ENCODE measurements around the gene ARHGAP21.

ARHGAP21 gene

DNA sequence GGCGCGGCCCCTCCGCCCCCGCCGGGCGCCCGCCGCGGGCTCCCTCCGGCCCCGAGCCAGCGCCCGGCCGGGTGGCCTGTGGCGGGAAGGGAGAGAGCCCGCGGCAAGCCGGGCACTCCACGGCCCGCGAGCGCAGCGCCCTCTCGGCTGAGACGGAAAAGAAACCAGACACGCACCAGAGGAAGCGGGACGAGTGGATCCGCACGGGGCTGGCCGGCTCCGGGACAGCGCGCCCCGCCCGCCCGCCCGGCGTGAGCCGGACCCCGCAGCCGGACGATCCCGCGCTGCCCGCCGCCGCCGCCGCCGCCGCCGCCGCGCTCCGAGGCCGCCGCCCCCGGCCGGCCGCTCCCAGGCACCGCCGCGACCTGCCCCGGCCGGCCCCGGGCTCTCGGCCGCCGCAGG lies 300 bp downstream of the ARHGAP21 start:
- H2BK5ac ChIP-seq (ENCODE audit: low read depth, low read length, poor library complexity), result peak overlapping the region; percentile 96
- H3K9ac ChIP-seq (ENCODE audit: low read length), result peak overlapping the region; percentile 93
- H3K4me3 ChIP-seq (ENCODE audit: low read depth, low read length), result peak overlapping the region; percentile 82
- H2AFZ ChIP-seq (ENCODE audit: insufficient read depth, low read length, poor library complexity), result peak overlapping the region; percentile 86
- H2BK120ac ChIP-seq (ENCODE audit: insufficient read depth, low read length, poor library complexity), result peak overlapping the region; percentile 85
- peak in 1 of 2 donors; percentile 59 for DNase-seq
- no peaks in the 10 kb centered on the region for H3K9me3 ChIP-seq (ENCODE audit: insufficient read depth, low read depth, low read length)
- peaks cover 25% of the 10 kb centered on the region for H3K79me2 ChIP-seq (ENCODE audit: control insufficient read depth, insufficient read depth, low read length, poor library complexity)
- H3K4me2 ChIP-seq (ENCODE audit: low read length), result peak overlapping the region; percentile 90
- H3K4ac ChIP-seq (ENCODE audit: low read depth, low read length), result peak overlapping the region; percentile 38
- H3K27me3 ChIP-seq (ENCODE audit: insufficient read depth, low read length), result no peaks in the 10 kb centered on the region
- WGBS (ENCODE audit: extremely low coverage, insufficient coverage, insufficient read length), result no CpG with 5 or more reads among the region's 70 CpGs
- H3K14ac ChIP-seq (ENCODE audit: low read length), result peak overlapping the region; percentile 95
- H3K36me3 ChIP-seq (ENCODE audit: control insufficient read depth in 1 of 2, insufficient read depth in 2 of 2, low read length in 2 of 2), result peaks cover 3 to 5% of the 10 kb centered on the region in 2 experiments
- peak overlapping the region; percentile 98 for H3K18ac ChIP-seq (ENCODE audit: low read length)
- peak overlapping the region; percentile 96 for H4K91ac ChIP-seq (ENCODE audit: low read depth, low read length)
- H3K4me1 ChIP-seq (ENCODE audit: control insufficient read depth in 1 of 2, insufficient read depth in 2 of 2, low read length in 2 of 2), result peaks cover 10 to 14% of the 10 kb centered on the region in 2 experiments
- H4K8ac ChIP-seq (ENCODE audit: low read depth, low read length), result peak overlapping the region; percentile 82
- peak overlapping the region; percentile 91 for H2AK5ac ChIP-seq (ENCODE audit: low read length)
- H3K23ac ChIP-seq (ENCODE audit: low read length), result no peak overlapping the region
- H2BK12ac ChIP-seq (ENCODE audit: low read length), result no peak overlapping the region
- peaks cover 24% of the 10 kb centered on the region for H3K79me1 ChIP-seq (ENCODE audit: low read length)
- peak overlapping the region; percentile 82 for H3K27ac ChIP-seq (ENCODE audit: low read depth, low read length)
- H4K12ac ChIP-seq (ENCODE audit: low read depth, low read length), result peak overlapping the region; percentile 72

DNA sequence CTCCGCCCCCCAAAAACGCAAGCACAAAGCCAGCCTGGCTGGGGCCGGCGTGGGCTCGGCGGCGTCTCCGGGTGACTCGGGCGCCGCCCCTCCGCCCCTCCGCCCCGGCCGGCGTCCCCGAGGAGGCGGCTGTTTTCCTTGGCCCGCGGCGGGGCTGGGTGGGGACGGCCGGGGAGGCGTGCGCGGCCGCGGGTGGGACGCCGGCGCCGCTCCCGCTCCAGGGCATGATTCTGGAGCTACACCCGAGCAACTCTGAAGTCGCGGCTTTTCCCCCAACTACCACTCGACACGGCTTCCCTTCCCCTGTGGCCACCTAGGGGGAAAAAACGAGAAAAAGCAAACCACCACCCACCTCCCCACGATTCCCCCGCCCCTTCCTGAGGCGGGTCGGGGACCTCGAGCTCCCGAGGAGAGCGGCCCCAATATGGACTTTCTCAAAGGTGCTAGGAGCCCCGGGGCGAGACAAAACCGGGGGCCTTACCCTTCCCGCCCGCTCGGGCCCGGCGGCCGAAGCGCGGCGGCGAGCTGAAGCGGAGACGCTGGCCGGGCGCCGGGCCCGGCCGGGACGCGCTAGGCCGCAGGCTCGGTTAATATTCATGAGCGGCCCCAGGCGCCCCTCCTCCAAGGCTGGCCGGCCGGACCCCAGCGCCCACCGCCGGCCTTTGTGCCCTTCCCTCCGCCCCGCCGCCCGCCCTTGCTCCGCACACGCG lies 856 bp downstream of the ARHGAP21 start:
- peak overlapping the region; percentile 72 for H4K12ac ChIP-seq (ENCODE audit: low read depth, low read length)
- peak overlapping the region; percentile 92 for H3K9ac ChIP-seq (ENCODE audit: low read length)
- H4K91ac ChIP-seq (ENCODE audit: low read depth, low read length), result peak overlapping the region; percentile 96
- H2BK5ac ChIP-seq (ENCODE audit: low read depth, low read length, poor library complexity), result peak overlapping the region; percentile 96
- DNase-seq, result peak; percentile 32 to 54
- H2AK5ac ChIP-seq (ENCODE audit: low read length), result peak overlapping the region; percentile 45
- H3K4me2 ChIP-seq (ENCODE audit: low read length), result peak overlapping the region; percentile 82
- peak overlapping the region; percentile 94 for H2BK120ac ChIP-seq (ENCODE audit: insufficient read depth, low read length, poor library complexity)
- peak overlapping the region; percentile 93 for H3K4ac ChIP-seq (ENCODE audit: low read depth, low read length)
- peak overlapping the region; percentile 82 for H3K27ac ChIP-seq (ENCODE audit: low read depth, low read length)
- peak overlapping the region; percentile 66 for H2AFZ ChIP-seq (ENCODE audit: insufficient read depth, low read length, poor library complexity)
- no peaks in the 10 kb centered on the region for H3K27me3 ChIP-seq (ENCODE audit: insufficient read depth, low read length)
- H3K79me1 ChIP-seq (ENCODE audit: low read length), result peaks cover 24% of the 10 kb centered on the region
- peaks cover 30% of the 10 kb centered on the region for H3K79me2 ChIP-seq (ENCODE audit: control insufficient read depth, insufficient read depth, low read length, poor library complexity)
- H3K4me1 ChIP-seq (ENCODE audit: control insufficient read depth in 1 of 2, insufficient read depth in 2 of 2, low read length in 2 of 2), result peaks cover 14 to 17% of the 10 kb centered on the region in 2 experiments
- peak overlapping the region; percentile 82 for H3K4me3 ChIP-seq (ENCODE audit: low read depth, low read length)
- peak overlapping the region; percentile 95 for H3K14ac ChIP-seq (ENCODE audit: low read length)
- H3K9me3 ChIP-seq (ENCODE audit: insufficient read depth, low read depth, low read length), result no peaks in the 10 kb centered on the region
- no CpG with 5 or more reads among the region's 84 CpGs for WGBS (ENCODE audit: extremely low coverage, insufficient coverage, insufficient read length)
- no peak overlapping the region for H2BK12ac ChIP-seq (ENCODE audit: low read length)
- H3K23ac ChIP-seq (ENCODE audit: low read length), result no peak overlapping the region
- peak overlapping the region; percentile 82 for H4K8ac ChIP-seq (ENCODE audit: low read depth, low read length)
- H3K36me3 ChIP-seq (ENCODE audit: control insufficient read depth in 1 of 2, insufficient read depth in 2 of 2, low read length in 2 of 2), result peaks cover 3 to 5% of the 10 kb centered on the region in 2 experiments
- peak overlapping the region; percentile 98 for H3K18ac ChIP-seq (ENCODE audit: low read length)

DNA sequence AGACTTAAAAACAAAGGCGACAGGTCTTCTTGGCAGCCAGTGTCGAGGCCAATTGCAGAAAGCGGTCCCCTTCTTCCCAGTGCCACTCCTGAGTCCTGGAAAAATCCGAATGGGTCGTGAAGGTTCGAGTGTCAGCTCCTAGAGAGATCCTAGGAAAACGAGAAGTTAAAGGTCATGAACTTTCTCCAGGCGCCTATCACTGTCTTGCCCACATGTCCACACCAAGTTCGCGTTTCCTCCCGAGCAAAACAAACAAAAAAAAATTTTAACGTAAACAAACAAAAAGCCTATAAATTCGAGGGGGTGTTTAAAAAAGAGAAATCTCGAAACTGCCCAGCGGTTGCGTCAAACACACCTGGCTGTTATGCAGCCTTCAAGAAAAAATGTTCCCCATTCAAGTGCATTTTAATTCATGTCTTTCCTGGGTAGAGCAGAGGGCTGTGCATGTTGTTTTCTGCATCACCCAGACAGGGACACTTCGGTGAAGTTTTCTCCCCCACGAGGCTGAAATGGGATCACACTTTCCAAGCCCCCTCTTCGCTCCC lies 1.5 kb downstream of the ARHGAP21 start:
- no CpG with 5 or more reads among the region's 19 CpGs for WGBS (ENCODE audit: extremely low coverage, insufficient coverage, insufficient read length)
- Histone ChIP-seq H3K23ac (ENCODE audit: low read length) (no peak overlapping the region), H3K18ac (ENCODE audit: low read length) (peak overlapping the region; percentile 64), H4K12ac (ENCODE audit: low read depth, low read length) (no peak overlapping the region), H4K8ac (ENCODE audit: low read depth, low read length) (peak overlapping the region; percentile 82), H3K9me3 (ENCODE audit: insufficient read depth, low read depth, low read length) (no peaks in the 10 kb centered on the region), H3K27ac (ENCODE audit: low read depth, low read length) (peak overlapping the region; percentile 82), H2AFZ (ENCODE audit: insufficient read depth, low read length, poor library complexity) (no peak overlapping the region), H2AK5ac (ENCODE audit: low read length) (peak overlapping the region; percentile 45), H3K4me2 (ENCODE audit: low read length) (peak overlapping the region; percentile 82), H3K4me3 (ENCODE audit: low read depth, low read length) (peak overlapping the region; percentile 82), H3K9ac (ENCODE audit: low read length) (peak overlapping the region; percentile 92), H2BK12ac (ENCODE audit: low read length) (no peak overlapping the region), H4K91ac (ENCODE audit: low read depth, low read length) (peak overlapping the region; percentile 96), H3K79me2 (ENCODE audit: control insufficient read depth, insufficient read depth, low read length, poor library complexity) (peaks cover 35% of the 10 kb centered on the region), H3K14ac (ENCODE audit: low read length) (peak overlapping the region; percentile 50), H3K4ac (ENCODE audit: low read depth, low read length) (peak overlapping the region; percentile 93), H3K79me1 (ENCODE audit: low read length) (peaks cover 24% of the 10 kb centered on the region), H2BK120ac (ENCODE audit: insufficient read depth, low read length, poor library complexity) (peak overlapping the region; percentile 24), H2BK5ac (ENCODE audit: low read depth, low read length, poor library complexity) (peak overlapping the region; percentile 96), H3K36me3 (ENCODE audit: control insufficient read depth in 1 of 2, insufficient read depth in 2 of 2, low read length in 2 of 2) (peaks cover 3 to 5% of the 10 kb centered on the region in 2 experiments), H3K4me1 (ENCODE audit: control insufficient read depth in 1 of 2, insufficient read depth in 2 of 2, low read length in 2 of 2) (peaks cover 12 to 16% of the 10 kb centered on the region in 2 experiments), H3K27me3 (ENCODE audit: insufficient read depth, low read length) (no peaks in the 10 kb centered on the region)
- peak in 1 of 2 donors; percentile 48 for DNase-seq

DNA sequence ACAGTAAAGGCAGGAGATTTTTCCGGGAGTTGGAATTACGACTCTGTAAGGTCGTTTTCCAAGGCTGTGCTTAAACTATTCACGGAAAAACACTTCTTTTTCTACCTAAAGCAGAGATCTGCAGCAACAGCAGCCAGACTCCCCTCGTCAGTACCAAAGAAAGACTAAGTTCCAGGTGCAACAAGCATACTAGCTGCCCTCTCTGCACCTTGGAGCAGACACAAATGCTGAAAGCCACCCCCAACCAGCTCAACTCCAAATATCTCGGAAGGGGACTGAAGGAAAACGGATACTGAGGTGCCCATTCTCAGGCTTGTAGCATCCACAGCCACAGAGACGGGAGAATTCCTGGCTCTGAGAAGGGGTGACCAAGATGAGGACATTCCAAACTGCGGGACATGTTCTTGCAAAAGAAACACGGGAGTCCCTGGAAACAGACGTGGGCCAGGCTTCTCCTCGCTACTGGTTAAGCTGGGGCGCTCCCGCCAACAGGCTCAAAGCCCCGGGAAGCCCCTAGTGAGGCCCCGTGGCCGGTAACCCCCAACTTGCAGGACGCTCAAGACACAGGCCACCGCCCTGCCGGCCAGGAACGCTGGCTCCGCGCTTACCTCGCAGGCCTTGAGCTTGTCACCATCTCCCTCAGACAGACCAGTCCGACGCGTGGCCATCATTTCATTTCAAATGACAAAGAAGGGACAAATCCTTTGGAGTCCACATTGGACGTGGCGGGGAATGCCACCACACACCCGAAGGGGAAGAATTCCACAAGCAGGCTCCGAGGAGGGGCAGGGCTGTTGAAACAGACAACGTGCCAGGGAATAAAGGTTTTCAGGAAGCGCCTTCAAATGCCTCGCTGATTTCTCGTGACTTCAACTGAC lies 2.2 kb downstream of the ARHGAP21 start:
- Histone ChIP-seq H3K4me3 (ENCODE audit: low read depth, low read length) (peak overlapping the region; percentile 69), H3K36me3 (ENCODE audit: control insufficient read depth in 1 of 2, insufficient read depth in 2 of 2, low read length in 2 of 2) (peaks cover 3 to 5% of the 10 kb centered on the region in 2 experiments), H4K91ac (ENCODE audit: low read depth, low read length) (peak overlapping the region; percentile 34), H3K9ac (ENCODE audit: low read length) (peak overlapping the region; percentile 45), H3K14ac (ENCODE audit: low read length) (peak overlapping the region; percentile 61), H3K79me2 (ENCODE audit: control insufficient read depth, insufficient read depth, low read length, poor library complexity) (peaks cover 37% of the 10 kb centered on the region), H3K27me3 (ENCODE audit: insufficient read depth, low read length) (no peaks in the 10 kb centered on the region), H3K9me3 (ENCODE audit: insufficient read depth, low read depth, low read length) (no peaks in the 10 kb centered on the region), H4K8ac (ENCODE audit: low read depth, low read length) (peak overlapping the region; percentile 54), H3K79me1 (ENCODE audit: low read length) (peaks cover 24% of the 10 kb centered on the region), H3K18ac (ENCODE audit: low read length) (peak overlapping the region; percentile 46), H4K12ac (ENCODE audit: low read depth, low read length) (no peak overlapping the region), H2BK120ac (ENCODE audit: insufficient read depth, low read length, poor library complexity) (no peak overlapping the region), H2AFZ (ENCODE audit: insufficient read depth, low read length, poor library complexity) (peak overlapping the region; percentile 30), H3K27ac (ENCODE audit: low read depth, low read length) (no peak overlapping the region), H2BK12ac (ENCODE audit: low read length) (no peak overlapping the region), H2AK5ac (ENCODE audit: low read length) (peak overlapping the region; percentile 51), H3K4me2 (ENCODE audit: low read length) (peak overlapping the region; percentile 82), H3K4ac (ENCODE audit: low read depth, low read length) (peak overlapping the region; percentile 86), H3K23ac (ENCODE audit: low read length) (no peak overlapping the region), H2BK5ac (ENCODE audit: low read depth, low read length, poor library complexity) (peak overlapping the region; percentile 47), H3K4me1 (ENCODE audit: control insufficient read depth in 1 of 2, insufficient read depth in 2 of 2, low read length in 2 of 2) (peaks cover 12 to 16% of the 10 kb centered on the region in 2 experiments)
- DNase-seq, result peak in 1 of 2 donors; percentile 44
- no CpG with 5 or more reads among the region's 35 CpGs for WGBS (ENCODE audit: extremely low coverage, insufficient coverage, insufficient read length)
